Central memory CD4-positive, alpha-beta T cell (primary cell): ENCODE data around the gene UTF1.

ENCODE experiments used
- DNase-seq: peaks from one replicate; pipeline ENCODE4 v3.0.0; 2022

Gene UTF1

DNA sequence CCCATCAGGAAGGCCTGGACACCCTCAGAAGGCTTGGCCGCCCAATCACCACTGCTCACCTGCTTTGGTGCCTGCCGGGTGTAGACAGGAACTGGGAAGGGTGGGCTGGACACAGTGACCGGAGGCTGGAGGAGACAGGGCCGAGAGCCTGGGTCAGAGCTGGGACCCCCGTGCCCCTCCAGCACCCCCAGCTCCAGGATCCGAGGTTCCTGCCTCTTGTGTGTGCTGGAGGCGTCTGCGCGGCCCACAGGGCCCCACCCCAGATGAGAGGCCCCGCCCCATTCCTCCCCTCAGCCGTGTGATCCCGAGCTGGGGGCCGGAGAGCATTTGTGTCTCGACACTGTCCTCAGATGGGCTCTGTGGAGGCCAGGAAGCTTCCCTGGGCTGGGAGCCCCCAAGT is 37.3 kb downstream of the UTF1 start:
- no peak for DNase-seq

GRCh38 chr10:133267829-133268228 is 37.8 kb downstream of the UTF1 start:
- DNase-seq: no peak

GRCh38 chr10:133268532-133268931 is 38.5 kb downstream of the UTF1 start:
- no peak for DNase-seq

GRCh38 chr10:133269367-133269766 is 39.4 kb downstream of the UTF1 start:
- no peak for DNase-seq

- DNase-seq: no peak
These were observed 40.2 kb downstream of the UTF1 start for GRCh38 chr10:133270204-133270603.

DNA sequence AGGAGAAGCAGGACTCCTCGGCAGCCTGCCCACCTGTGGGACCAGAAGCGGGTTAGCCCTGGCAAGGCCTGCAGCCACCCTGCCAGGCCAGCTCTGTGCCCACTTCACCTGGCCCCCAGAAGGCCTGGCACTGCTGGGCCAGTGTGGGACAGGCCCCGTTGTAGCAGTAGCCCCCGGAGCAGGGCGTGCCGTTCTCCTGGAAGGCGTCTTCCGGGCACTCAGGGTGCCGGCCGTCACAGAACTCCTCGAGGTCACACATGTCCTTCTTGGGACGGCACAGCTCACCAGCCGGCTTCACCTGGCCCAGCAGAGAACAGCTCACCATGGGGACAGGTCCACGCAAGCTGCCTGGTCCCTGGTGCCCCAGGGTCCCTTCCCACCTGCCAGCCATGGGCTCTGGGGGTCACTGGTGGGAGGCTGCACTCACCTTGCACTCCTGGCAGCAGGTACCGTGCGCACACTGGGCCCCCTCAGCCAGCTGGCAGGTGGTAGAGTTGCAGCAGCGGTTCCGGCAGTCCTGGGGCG is 40.8 kb downstream of the UTF1 start:
- no peak for DNase-seq

DNA sequence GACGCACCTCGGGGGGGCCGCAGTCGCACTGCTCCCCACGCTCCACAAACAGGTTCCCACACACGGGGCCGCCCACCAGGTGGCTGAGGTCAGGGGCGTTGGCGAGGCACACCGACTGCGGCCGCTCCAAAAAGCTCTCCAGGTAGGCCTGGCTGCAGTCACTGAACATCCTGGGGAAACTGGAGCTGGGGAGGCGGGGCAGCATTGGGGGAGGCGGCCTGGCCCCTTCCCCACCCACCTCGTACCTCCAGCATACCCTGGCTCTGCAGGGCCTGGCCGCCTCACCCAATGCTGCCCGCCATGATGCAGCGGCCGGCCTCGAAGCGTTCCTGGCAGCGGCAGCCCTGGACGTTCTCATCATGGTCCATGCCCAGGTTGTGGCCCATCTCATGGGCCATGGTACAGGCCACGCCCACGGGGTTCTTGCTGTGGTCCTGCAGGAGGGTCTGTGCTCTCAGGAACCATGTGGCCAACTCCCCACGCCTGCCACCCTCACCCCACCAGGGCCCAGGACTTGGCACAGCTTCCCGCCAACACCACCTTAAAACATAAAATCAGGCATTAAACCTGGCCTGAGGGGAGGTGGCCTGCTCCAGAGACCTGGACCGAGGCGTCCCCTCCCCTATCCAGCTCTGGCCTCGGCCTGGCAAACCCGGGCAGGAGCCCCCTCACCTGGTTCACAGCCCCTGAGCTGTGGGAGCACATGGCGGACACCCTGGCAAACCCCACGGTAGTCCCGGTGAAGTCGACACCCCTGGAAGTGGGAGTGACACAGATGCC is 41.7 kb downstream of the UTF1 start:
- DNase-seq: no peak

DNA sequence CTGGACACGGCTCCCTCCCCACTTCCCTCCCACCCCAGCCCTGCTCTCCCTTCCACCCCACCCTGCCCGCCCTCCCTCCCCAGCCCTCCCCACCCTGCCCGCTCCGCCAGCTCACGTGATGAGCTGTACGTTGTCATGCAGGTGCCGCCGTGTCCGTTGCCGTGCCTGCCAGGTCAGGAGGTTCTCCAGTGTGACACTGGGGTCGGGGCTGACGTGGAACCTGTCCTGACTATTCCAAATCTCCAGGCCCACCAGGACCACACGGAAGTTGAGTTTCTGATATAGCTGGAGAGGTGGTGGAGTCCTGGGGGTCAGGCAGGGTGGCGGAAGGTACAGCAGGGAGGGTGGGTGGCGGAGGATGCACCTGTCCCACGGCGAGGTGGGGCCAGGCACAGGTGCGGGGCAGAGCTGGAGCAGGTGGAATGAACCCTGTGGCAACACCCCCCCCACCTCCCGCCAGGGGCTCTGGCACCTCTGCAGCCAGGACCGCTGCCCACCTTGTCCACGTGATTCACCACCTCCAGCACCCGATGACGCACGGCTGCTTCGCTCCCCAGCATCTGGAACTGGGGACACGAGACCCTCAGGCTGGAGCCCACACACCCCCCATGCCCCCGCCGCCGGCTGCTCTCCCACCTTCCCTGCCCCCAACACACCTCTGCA is 42.4 kb downstream of the UTF1 start:
- no peak for DNase-seq

- no peak for DNase-seq
These were observed 43.0 kb downstream of the UTF1 start for GRCh38 chr10:133272964-133273420.

GRCh38 chr10:133273534-133274143 is 43.6 kb downstream of the UTF1 start:
- DNase-seq: no peak

- peak; percentile 83 for DNase-seq
These were observed 45.0 kb downstream of the UTF1 start for GRCh38 chr10:133274751-133275683.

- peak; percentile 39 for DNase-seq
These were observed 45.7 kb downstream of the UTF1 start for GRCh38 chr10:133275684-133276092.

- peak; percentile 30 for DNase-seq
These were observed 46.0 kb downstream of the UTF1 start for GRCh38 chr10:133276100-133276434.

GRCh38 chr10:133276435-133277201 is 46.6 kb downstream of the UTF1 start, which contains the start of gene ADAM8:
TSS of gene ADAM8 (minus strand) at chr10:133276868. CDS start at chr10:133276817, 51 bp downstream.
- DNase-seq: peak; percentile 60

- no peak for DNase-seq
These were observed 47.4 kb downstream of the UTF1 start for GRCh38 chr10:133277277-133277992.

- peak; percentile 16 for DNase-seq
These were observed 48.1 kb downstream of the UTF1 start for GRCh38 chr10:133277993-133278576.

DNA sequence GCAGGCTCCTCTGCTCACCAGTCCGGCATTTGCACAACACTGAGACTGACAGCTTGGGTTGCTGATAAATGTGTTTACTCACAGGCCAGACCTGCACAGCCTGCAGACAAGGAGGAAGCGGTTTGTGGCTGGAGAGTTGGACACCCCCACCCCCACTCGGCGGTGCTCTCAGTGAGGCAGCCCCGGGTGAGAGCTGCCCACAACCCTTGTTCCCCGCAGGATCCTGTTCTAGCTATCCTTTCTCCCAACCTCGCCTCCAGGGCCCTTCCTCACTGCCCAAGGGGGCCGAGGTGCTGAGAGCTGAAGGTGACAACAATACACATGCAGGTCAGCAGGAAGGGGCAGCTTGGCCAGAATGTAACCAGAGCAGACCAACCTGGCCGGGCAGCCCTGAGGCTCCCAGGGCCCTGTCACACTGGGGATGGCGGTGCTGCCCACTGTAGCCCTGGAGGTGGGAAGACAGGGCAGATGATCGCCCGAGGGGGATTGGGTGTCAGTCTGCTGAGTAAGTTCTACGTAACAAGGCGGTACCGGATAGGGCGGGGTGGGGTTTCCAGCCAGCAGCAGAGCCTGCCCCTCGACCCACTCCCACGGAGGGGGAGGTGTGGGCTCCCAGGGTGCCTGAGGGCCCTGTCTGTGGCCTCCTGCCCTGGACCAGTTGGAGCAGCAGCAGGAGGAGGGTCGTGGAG is 48.7 kb downstream of the UTF1 start:
- peak; percentile 78 for DNase-seq

GRCh38 chr10:133279326-133280226 is 49.6 kb downstream of the UTF1 start:
- DNase-seq: no peak
